Osteocyte (in vitro differentiated cells): Measurements from ENCODE around the gene TRAF5. TPM values are rescaled to one million over a fixed set of nuclear protein-coding genes. Genes with fewer than 3 reads are reported as not detected.

ENCODE experiments used
- DNase-seq: peaks from one replicate; pipeline ENCODE4 v3.0.0; 2021; ENCODE audit warnings: mixed read lengths; ENCODE audit not compliant: unreplicated experiment; ENCODE audit errors: extremely low spot score
- H3K27ac Mint-ChIP-seq: one replicate; pipeline ENCODE4 v1.8.0; 2021; ENCODE audit warnings: mild to moderate bottlenecking, mixed read lengths; ENCODE audit not compliant: unreplicated experiment
- H3K27me3 Mint-ChIP-seq: one replicate; pipeline ENCODE4 v1.8.0; 2021; ENCODE audit warnings: mixed read lengths; ENCODE audit not compliant: unreplicated experiment
- H3K36me3 Mint-ChIP-seq: one replicate; pipeline ENCODE4 v1.8.0; 2021; ENCODE audit warnings: mixed read lengths; ENCODE audit not compliant: unreplicated experiment
- H3K4me1 Mint-ChIP-seq: one replicate; pipeline ENCODE4 v1.8.0; 2021; ENCODE audit warnings: mixed read lengths; ENCODE audit not compliant: unreplicated experiment
- H3K4me3 Mint-ChIP-seq: one replicate; pipeline ENCODE4 v1.8.0; 2021; ENCODE audit warnings: mild to moderate bottlenecking, moderate library complexity, mixed read lengths; ENCODE audit not compliant: unreplicated experiment
- H3K9me3 Mint-ChIP-seq: one replicate; pipeline ENCODE4 v1.8.0; 2021; ENCODE audit warnings: mixed read lengths; ENCODE audit not compliant: unreplicated experiment
- CTCF ChIP-seq: fragments of 200-600 bp; sonication (generic); IDR thresholded peaks from 2 replicates; pipeline ENCODE4 v1.5.0; 2021; ENCODE audit warnings: antibody characterized with exemption, mild to moderate bottlenecking, moderate library complexity
- total RNA-seq: library from RNA; stranded (reverse); gene quantifications from 2 replicates; pipeline ENCODE4 v1.2.1, GENCODE V29; 2021

Gene TRAF5
- total RNA-seq, 1 donor from 2014 or later, result 45.2 TPM

GRCh38 chr1:211339631-211340041 is 13.0 kb downstream of the TRAF5 start:
- H3K27me3 Mint-ChIP-seq, result no peaks in the 10 kb centered on the region
- H3K4me3 Mint-ChIP-seq, result no peak overlapping the region
- TF ChIP-seq CTCF, result no peak
- no peaks in the 10 kb centered on the region for H3K9me3 Mint-ChIP-seq
- DNase-seq, result peak; percentile 66
- peak overlapping the region; percentile 68 for H3K27ac Mint-ChIP-seq
- H3K36me3 Mint-ChIP-seq, result peaks cover 7% of the 10 kb centered on the region
- H3K4me1 Mint-ChIP-seq, result peaks cover 47% of the 10 kb centered on the region

- no peak overlapping the region for H3K27ac Mint-ChIP-seq
- TF ChIP-seq CTCF, result no peak
- peaks cover 46% of the 10 kb centered on the region for H3K4me1 Mint-ChIP-seq
These were observed 14.2 kb downstream of the TRAF5 start for GRCh38 chr1:211340622-211341507.

GRCh38 chr1:211341999-211342398 is 15.4 kb downstream of the TRAF5 start:
- no peak overlapping the region for H3K4me3 Mint-ChIP-seq
- no peak overlapping the region for H3K27ac Mint-ChIP-seq
- H3K4me1 Mint-ChIP-seq, result peaks cover 46% of the 10 kb centered on the region
- DNase-seq, result no peak
- no peaks in the 10 kb centered on the region for H3K27me3 Mint-ChIP-seq
- TF ChIP-seq CTCF, result no peak
- peaks cover 2% of the 10 kb centered on the region for H3K36me3 Mint-ChIP-seq
- H3K9me3 Mint-ChIP-seq, result no peaks in the 10 kb centered on the region

More at GRCh38 chr1:211340622-211341507, 14.2 kb downstream of the TRAF5 start:
- Mint-ChIP-seq H3K27me3 (no peaks in the 10 kb centered on the region), H3K9me3 (no peaks in the 10 kb centered on the region), H3K4me3 (no peak overlapping the region), H3K36me3 (peaks cover 2% of the 10 kb centered on the region)
- peak; percentile 68 for DNase-seq

GRCh38 chr1:211343607-211344006 is 17.0 kb downstream of the TRAF5 start:
- H3K27me3 Mint-ChIP-seq, result no peaks in the 10 kb centered on the region
- H3K36me3 Mint-ChIP-seq, result peaks cover 2% of the 10 kb centered on the region
- DNase-seq, result no peak
- H3K4me1 Mint-ChIP-seq, result peaks cover 41% of the 10 kb centered on the region
- no peak overlapping the region for H3K4me3 Mint-ChIP-seq
- no peak for TF ChIP-seq CTCF
- peak overlapping the region; percentile 58 for H3K27ac Mint-ChIP-seq
- no peaks in the 10 kb centered on the region for H3K9me3 Mint-ChIP-seq

- Mint-ChIP-seq H3K4me3 (no peak overlapping the region), H3K4me1 (peaks cover 40% of the 10 kb centered on the region), H3K27me3 (no peaks in the 10 kb centered on the region), H3K27ac (peak overlapping the region; percentile 58), H3K36me3 (peaks cover 2% of the 10 kb centered on the region), H3K9me3 (no peaks in the 10 kb centered on the region)
- TF ChIP-seq CTCF, result no peak
- DNase-seq, result no peak
These were observed 17.6 kb downstream of the TRAF5 start for GRCh38 chr1:211344152-211344618.
